Neural progenitor cell (in vitro differentiated cells): Measurements from ENCODE around the gene CTH. TPM values are rescaled to one million over a fixed set of nuclear protein-coding genes. Genes with fewer than 3 reads are reported as not detected.
A peak's percentile ranks its signal among the peaks of the same experiment; 100 is the strongest.
"Not testable (repeated sequence)": the region's sequence is repeated elsewhere in the genome, so short reads cannot be mapped to it uniquely, and the experiment has no call there.

Experiments used
- DNase-seq: peaks from one replicate; pipeline ENCODE4 v3.0.0-alpha.2; 2016; ENCODE audit warnings: low spot score
- H2AFZ ChIP-seq: fragments of 200-600 bp; sonication (generic); replicated peaks from 2 replicates; pipeline ENCODE4 v1.6.1; 2016; ENCODE audit warnings: antibody characterized with exemption
- H3F3A ChIP-seq: fragments of 200-600 bp; sonication (generic); 2 replicates; pipeline ENCODE4 v1.6.1; 2016; ENCODE audit warnings: antibody characterized with exemption, low read depth
- H3K27ac ChIP-seq: fragments of 200-600 bp; sonication (generic); 2 replicates; pipeline ENCODE4 v1.5.1; 2016; ENCODE audit warnings: mild to moderate bottlenecking
- H3K27me3 ChIP-seq: fragments of 200-600 bp; sonication (generic); 2 replicates; pipeline ENCODE4 v1.6.1; 2016; ENCODE audit warnings: mild to moderate bottlenecking, moderate library complexity
- H3K36me3 ChIP-seq: fragments of 200-600 bp; sonication (generic); 2 replicates; pipeline ENCODE4 v1.5.1; 2016
- H3K4me1 ChIP-seq: fragments of 200-600 bp; sonication (generic); 2 replicates; pipeline ENCODE4 v1.6.1; 2016; ENCODE audit warnings: mixed run types
- H3K4me2 ChIP-seq: fragments of 200-600 bp; sonication (generic); 2 replicates; pipeline ENCODE4 v1.6.1; 2016
- H3K4me3 ChIP-seq: fragments of 200-600 bp; sonication (generic); 2 replicates; pipeline ENCODE4 v1.5.1; 2016
- H3K79me2 ChIP-seq: fragments of 200-600 bp; sonication (generic); 2 replicates; pipeline ENCODE4 v1.6.1; 2016; ENCODE audit warnings: low read depth
- H3K9ac ChIP-seq: fragments of 200-600 bp; sonication (generic); 2 replicates; pipeline ENCODE4 v1.6.1; 2016
- H3K9me3 ChIP-seq: fragments of 200-600 bp; sonication (generic); 2 replicates; pipeline ENCODE4 v1.5.1; 2016; ENCODE audit warnings: low read depth
- H4K20me1 ChIP-seq: fragments of 200-600 bp; sonication (generic); 2 replicates; pipeline ENCODE4 v1.6.1; 2016; ENCODE audit warnings: low read depth
- H3K27ac Mint-ChIP-seq: 3 replicates; pipeline ENCODE4 v1.8.0; 2021; ENCODE audit warnings: mixed read lengths
- H3K27me3 Mint-ChIP-seq: 2 replicates; pipeline ENCODE4 v1.8.0; 2022; ENCODE audit warnings: low read depth, mild to moderate bottlenecking, inconsistent platforms, moderate library complexity, mixed read lengths; ENCODE audit not compliant: insufficient read depth
- H3K36me3 Mint-ChIP-seq: 3 replicates; pipeline ENCODE4 v1.8.0; 2021; ENCODE audit warnings: mixed read lengths
- H3K4me1 Mint-ChIP-seq: 3 replicates; pipeline ENCODE4 v1.8.0; 2021; ENCODE audit warnings: mixed read lengths
- H3K4me3 Mint-ChIP-seq: 3 replicates; pipeline ENCODE4 v1.8.0; 2021; ENCODE audit warnings: mild to moderate bottlenecking, moderate library complexity, mixed read lengths
- H3K9me3 Mint-ChIP-seq: 3 replicates; pipeline ENCODE4 v1.8.0; 2020; ENCODE audit warnings: mixed read lengths
- CTCF ChIP-seq: fragments of 200-600 bp; sonication (generic); IDR thresholded peaks from 2 replicates; pipeline ENCODE4 v1.5.1; 2017; ENCODE audit warnings: antibody characterized with exemption, mild to moderate bottlenecking
- EZH2 ChIP-seq: fragments of 200-600 bp; sonication (generic); IDR thresholded peaks from 2 replicates; pipeline ENCODE4 v1.6.1; 2017; ENCODE audit warnings: antibody characterized with exemption, mild to moderate bottlenecking, moderate library complexity
- EZH2phosphoT487 ChIP-seq: fragments of 200-600 bp; sonication (generic); IDR thresholded peaks from 2 replicates; pipeline ENCODE4 v1.6.1; 2017; ENCODE audit warnings: antibody characterized with exemption
- total RNA-seq: library from RNA; depleted of rRNA; stranded (reverse); fragments of >200 nt; gene quantifications from 2 replicates; pipeline ENCODE4 v1.2.3, GENCODE V29; 2015; ENCODE audit warnings: low replicate concordance

The CTH gene
- total RNA-seq, 1 donor from 2014 or later, result 16.0 TPM

GRCh38 chr1:70443739-70444138 lies 32.7 kb downstream of the CTH start:
- no peaks in the 10 kb centered on the region for H3F3A ChIP-seq
- TF ChIP-seq EZH2, result no peak
- no peak for TF ChIP-seq CTCF
- no peak for TF ChIP-seq EZH2phosphoT487

GRCh38 chr1:70449049-70449448 lies 38.0 kb downstream of the CTH start:
- no peak overlapping the region for H3K4me2 ChIP-seq
- H3K4me1 ChIP-seq, result no peaks in the 10 kb centered on the region
- H3K27ac Mint-ChIP-seq, result no peak overlapping the region
- H3K27ac ChIP-seq, result no peak overlapping the region
- no peaks in the 10 kb centered on the region for H3F3A ChIP-seq
- no peaks in the 10 kb centered on the region for H3K27me3 ChIP-seq
- peaks cover 2% of the 10 kb centered on the region for H3K36me3 Mint-ChIP-seq
- no peak overlapping the region for H3K4me3 Mint-ChIP-seq
- H3K36me3 ChIP-seq, result no peaks in the 10 kb centered on the region
- H3K9me3 Mint-ChIP-seq, result no peaks in the 10 kb centered on the region
- no peak for DNase-seq
- no peaks in the 10 kb centered on the region for H4K20me1 ChIP-seq
- peaks cover 1% of the 10 kb centered on the region for H3K4me1 Mint-ChIP-seq
- no peaks in the 10 kb centered on the region for H3K79me2 ChIP-seq
- no peak overlapping the region for H3K4me3 ChIP-seq
- H3K9me3 ChIP-seq, result no peaks in the 10 kb centered on the region
- H2AFZ ChIP-seq, result no peak overlapping the region
- H3K9ac ChIP-seq, result no peak overlapping the region
- H3K27me3 Mint-ChIP-seq, result peaks cover 5% of the 10 kb centered on the region
- no peak for TF ChIP-seq EZH2
- TF ChIP-seq EZH2phosphoT487, result no peak
- no peak for TF ChIP-seq CTCF

More at GRCh38 chr1:70443739-70444138, 32.7 kb downstream of the CTH start:
- no peak overlapping the region for H3K4me3 ChIP-seq
- Mint-ChIP-seq H3K4me3 (no peak overlapping the region), H3K27ac (peak overlapping the region; percentile 54), H3K4me1 (peaks cover 29% of the 10 kb centered on the region), H3K36me3 (peaks cover 4% of the 10 kb centered on the region), H3K27me3 (peaks cover 6% of the 10 kb centered on the region), H3K9me3 (no peaks in the 10 kb centered on the region)
- H2AFZ ChIP-seq, result no peak overlapping the region
- no peaks in the 10 kb centered on the region for H3K27me3 ChIP-seq
- no peak for DNase-seq
- H3K4me1 ChIP-seq, result peaks cover 8% of the 10 kb centered on the region
- H4K20me1 ChIP-seq, result no peaks in the 10 kb centered on the region
- no peak overlapping the region for H3K9ac ChIP-seq
- H3K27ac ChIP-seq, result no peak overlapping the region
- H3K4me2 ChIP-seq, result no peak overlapping the region
- H3K9me3 ChIP-seq, result no peaks in the 10 kb centered on the region
- H3K79me2 ChIP-seq, result no peaks in the 10 kb centered on the region
- H3K36me3 ChIP-seq, result no peaks in the 10 kb centered on the region

GRCh38 chr1:70452164-70452939 lies 41.3 kb downstream of the CTH start:
- not testable (repeated sequence) for H3K36me3 Mint-ChIP-seq, DNase-seq, H3K9me3 Mint-ChIP-seq, H3K9ac ChIP-seq, H3K27ac ChIP-seq, H3K4me1 Mint-ChIP-seq, H3F3A ChIP-seq, H3K4me2 ChIP-seq, H3K4me3 ChIP-seq, H3K9me3 ChIP-seq, H3K27me3 Mint-ChIP-seq, H3K36me3 ChIP-seq, H2AFZ ChIP-seq, H3K4me3 Mint-ChIP-seq, H3K4me1 ChIP-seq, H3K79me2 ChIP-seq, H3K27me3 ChIP-seq, H4K20me1 ChIP-seq
- H3K27ac Mint-ChIP-seq, result peak overlapping the region; percentile 57

GRCh38 chr1:70455291-70455690 lies 44.2 kb downstream of the CTH start:
- Histone ChIP-seq H3K79me2 (no peaks in the 10 kb centered on the region), H3K4me2 (no peak overlapping the region), H3K27me3 (no peaks in the 10 kb centered on the region), H3K36me3 (no peaks in the 10 kb centered on the region), H2AFZ (no peak overlapping the region), H3K27ac (no peak overlapping the region), H3K9me3 (no peaks in the 10 kb centered on the region), H3K4me1 (no peaks in the 10 kb centered on the region), H3K4me3 (no peak overlapping the region), H3K9ac (no peak overlapping the region), H4K20me1 (no peaks in the 10 kb centered on the region), H3F3A (no peaks in the 10 kb centered on the region)
- no peak overlapping the region for H3K27ac Mint-ChIP-seq
- H3K36me3 Mint-ChIP-seq, result peaks cover 2% of the 10 kb centered on the region
- peaks cover 4% of the 10 kb centered on the region for H3K27me3 Mint-ChIP-seq
- H3K4me1 Mint-ChIP-seq, result peaks cover 24% of the 10 kb centered on the region
- H3K4me3 Mint-ChIP-seq, result no peak overlapping the region
- TF ChIP-seq EZH2 (no peak), CTCF (no peak), EZH2phosphoT487 (no peak)
- no peak for DNase-seq
- no peaks in the 10 kb centered on the region for H3K9me3 Mint-ChIP-seq
